Esophagus (tissue), 2 donors: ENCODE data around the gene PKNOX2. TPM values are rescaled to one million over a fixed set of nuclear protein-coding genes. Genes with fewer than 3 reads are reported as not detected.

Experiments used
- H3K27ac ChIP-seq, 2 donors: one replicate each; pipeline ENCODE4 v1.5.1; 2013; ENCODE audit warnings: low read depth in 2 of 2, mild to moderate bottlenecking in 2 of 2, inconsistent platforms in 1 of 2, low read length in 1 of 2, moderate library complexity in 1 of 2
- H3K27me3 ChIP-seq, 2 donors: one replicate each; pipeline ENCODE4 v1.6.1; 2013; ENCODE audit warnings: low read length in 2 of 2, control low read depth in 1 of 2, mild to moderate bottlenecking in 1 of 2; ENCODE audit not compliant: insufficient read depth in 2 of 2, control insufficient read depth in 1 of 2
- H3K36me3 ChIP-seq, 2 donors: one replicate each; pipeline ENCODE4 v1.6.1; 2013; ENCODE audit warnings: low read length in 1 of 2; ENCODE audit not compliant: control insufficient read depth in 2 of 2, insufficient read depth in 2 of 2
- H3K4me1 ChIP-seq, 2 donors: one replicate each; pipeline ENCODE4 v1.6.1; 2013; ENCODE audit warnings: low read length in 1 of 2; ENCODE audit not compliant: control insufficient read depth in 2 of 2, insufficient read depth in 2 of 2
- H3K4me3 ChIP-seq, 2 donors: one replicate each; pipeline ENCODE4 v1.5.1; 2013; ENCODE audit warnings: low read length in 2 of 2, mild to moderate bottlenecking in 2 of 2, low read depth in 1 of 2, moderate library complexity in 1 of 2
- H3K9me3 ChIP-seq, 2 donors: one replicate each; pipeline ENCODE4 v1.6.1; 2013; ENCODE audit warnings: mild to moderate bottlenecking in 2 of 2, low read depth in 1 of 2, low read length in 1 of 2, moderate library complexity in 1 of 2; ENCODE audit not compliant: control insufficient read depth in 2 of 2, insufficient read depth in 1 of 2
- WGBS, 2 donors: extraction: QIAGEN DNeasy Blood & Tissue Kit; methylation state at CpG; one replicate each; pipeline ENCODE4 v1.1.7; 2013; 5-methylcytosine and 5-hydroxymethylcytosine counted together
- polyA plus RNA-seq, 2 donors: library from polyadenylated mRNA; stranded (reverse); fragments of 200-250 nt; gene quantifications; one replicate each; pipeline ENCODE4 v1.2.3, GENCODE V29; 2013
- donor health status: healthy with polysubstance abuse.
- donor health status: Bipolar disorder and iron deficiency.

The PKNOX2 gene
- polyA plus RNA-seq, 2 donors: 0.24 to 0.43 TPM

GRCh38 chr11:125136001-125136400 is 28.6 kb upstream of the PKNOX2 start:
- Histone ChIP-seq H3K9me3 (no peaks in the 10 kb centered on the region), H3K4me3 (no peak overlapping the region), H3K27ac (no peak overlapping the region), H3K4me1 (no peaks in the 10 kb centered on the region), H3K27me3 (peaks cover 0 to 4% of the 10 kb centered on the region in 2 donors), H3K36me3 (no peaks in the 10 kb centered on the region)

GRCh38 chr11:125138966-125139365 is 25.6 kb upstream of the PKNOX2 start:
- Histone ChIP-seq H3K9me3 (no peaks in the 10 kb centered on the region), H3K4me1 (no peaks in the 10 kb centered on the region), H3K4me3 (no peak overlapping the region), H3K27ac (no peak overlapping the region), H3K36me3 (no peaks in the 10 kb centered on the region), H3K27me3 (peaks cover 0 to 4% of the 10 kb centered on the region in 2 donors)
- 82 to 88% methylated on average over 8 of the region's 8 CpGs for WGBS, 2 donors

GRCh38 chr11:125139778-125140177 is 24.8 kb upstream of the PKNOX2 start:
- no peaks in the 10 kb centered on the region for H3K4me1 ChIP-seq
- H3K36me3 ChIP-seq: no peaks in the 10 kb centered on the region
- no peak overlapping the region for H3K4me3 ChIP-seq
- no peak overlapping the region for H3K27ac ChIP-seq
- WGBS, 2 donors: 60 to 62% methylated on average over 3 of the region's 3 CpGs
- no peaks in the 10 kb centered on the region for H3K27me3 ChIP-seq
- no peaks in the 10 kb centered on the region for H3K9me3 ChIP-seq

GRCh38 chr11:125140233-125140632 is 24.3 kb upstream of the PKNOX2 start:
- H3K36me3 ChIP-seq: no peaks in the 10 kb centered on the region
- 38 to 50% methylated on average over 7 to 8 of the region's 8 CpGs for WGBS, 2 donors
- no peaks in the 10 kb centered on the region for H3K9me3 ChIP-seq
- H3K27ac ChIP-seq: no peak overlapping the region
- H3K4me1 ChIP-seq: no peaks in the 10 kb centered on the region
- H3K4me3 ChIP-seq: no peak overlapping the region
- no peaks in the 10 kb centered on the region for H3K27me3 ChIP-seq

GRCh38 chr11:125141178-125141577 is 23.4 kb upstream of the PKNOX2 start:
- Histone ChIP-seq H3K4me3 (no peak overlapping the region), H3K27me3 (no peaks in the 10 kb centered on the region), H3K9me3 (no peaks in the 10 kb centered on the region), H3K4me1 (no peaks in the 10 kb centered on the region), H3K27ac (no peak overlapping the region), H3K36me3 (no peaks in the 10 kb centered on the region)
- WGBS, 2 donors: 55 to 58% methylated on average over 12 of the region's 12 CpGs

- Histone ChIP-seq H3K27me3 (no peaks in the 10 kb centered on the region), H3K4me3 (no peak overlapping the region), H3K9me3 (no peaks in the 10 kb centered on the region), H3K27ac (no peak overlapping the region), H3K36me3 (no peaks in the 10 kb centered on the region), H3K4me1 (no peaks in the 10 kb centered on the region)
- WGBS, 2 donors: 40% methylated on average over 18 of the region's 18 CpGs
Measured at GRCh38 chr11:125141686-125142535, 22.6 kb upstream of the PKNOX2 start.

- H3K36me3 ChIP-seq: no peaks in the 10 kb centered on the region
- 84 to 92% methylated on average over 1 of the region's 1 CpG for WGBS, 2 donors
- no peaks in the 10 kb centered on the region for H3K4me1 ChIP-seq
- H3K27me3 ChIP-seq: no peaks in the 10 kb centered on the region
- no peaks in the 10 kb centered on the region for H3K9me3 ChIP-seq
- no peak overlapping the region for H3K4me3 ChIP-seq
- no peak overlapping the region for H3K27ac ChIP-seq
Measured at GRCh38 chr11:125146232-125146631, 18.3 kb upstream of the PKNOX2 start.

- Histone ChIP-seq H3K4me3 (no peak overlapping the region), H3K36me3 (no peaks in the 10 kb centered on the region), H3K27me3 (no peaks in the 10 kb centered on the region), H3K4me1 (no peaks in the 10 kb centered on the region), H3K27ac (no peak overlapping the region), H3K9me3 (no peaks in the 10 kb centered on the region)
- WGBS, 2 donors: 77 to 78% methylated on average over 6 of the region's 6 CpGs
Measured at GRCh38 chr11:125147280-125147679, 17.3 kb upstream of the PKNOX2 start.

GRCh38 chr11:125148011-125148410 is 16.5 kb upstream of the PKNOX2 start:
- H3K4me3 ChIP-seq: no peak overlapping the region

GRCh38 chr11:125148743-125149142 is 15.8 kb upstream of the PKNOX2 start:
- H3K27ac ChIP-seq: no peak overlapping the region
- 75 to 78% methylated on average over 5 of the region's 5 CpGs for WGBS, 2 donors
- H3K27me3 ChIP-seq: no peaks in the 10 kb centered on the region
- H3K4me3 ChIP-seq: no peak overlapping the region
- H3K4me1 ChIP-seq: no peaks in the 10 kb centered on the region
- no peaks in the 10 kb centered on the region for H3K9me3 ChIP-seq
- no peaks in the 10 kb centered on the region for H3K36me3 ChIP-seq

More at GRCh38 chr11:125148011-125148410, 16.5 kb upstream of the PKNOX2 start:
- H3K36me3 ChIP-seq: no peaks in the 10 kb centered on the region
- H3K27ac ChIP-seq: no peak overlapping the region
- no peaks in the 10 kb centered on the region for H3K9me3 ChIP-seq
- H3K4me1 ChIP-seq: no peaks in the 10 kb centered on the region
- H3K27me3 ChIP-seq: no peaks in the 10 kb centered on the region
